ENCODE data around the gene INTS13. TPM values are rescaled to one million over a fixed set of nuclear protein-coding genes. Genes with fewer than 3 reads are reported as not detected.

Gene INTS13
- total and polyA plus RNA-seq, 2 of the 8 experiments (the other 6 are each of a cell fraction or from before 2014, with no cell fraction given): 20.5 to 58.2 TPM

DNA sequence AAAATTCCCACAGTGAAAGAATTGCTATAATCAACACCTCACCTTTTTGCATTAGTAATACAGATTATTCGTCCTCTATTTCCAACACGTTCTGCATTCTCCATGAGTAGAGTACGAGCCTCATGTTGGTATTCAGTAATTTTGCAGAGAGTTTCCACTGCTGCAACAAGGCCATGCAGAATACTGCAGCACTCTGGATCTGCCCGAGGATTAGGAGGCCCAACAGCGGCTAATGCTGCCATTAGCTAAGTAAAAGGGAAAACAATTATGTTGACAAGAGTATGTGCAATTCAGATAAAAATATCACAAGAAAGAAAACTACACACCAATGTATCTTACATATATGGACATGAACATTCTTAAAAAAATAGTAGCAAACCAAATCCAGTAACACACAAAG, 9.1 kb downstream of the INTS13 start:
- Histone ChIP-seq H2BK12ac (ENCODE audit: low read depth, low read length) (no peak overlapping the region), H3K4me2 (ENCODE audit: insufficient read depth in 1 of 2, low read depth in 2 of 2, low read length in 2 of 2) (no peak overlapping the region), H3K9me3 (ENCODE audit: insufficient read depth in 2 of 2, low read depth in 1 of 2, low read length in 1 of 2) (no peaks in the 10 kb centered on the region), H4K91ac (replicated peaks; ENCODE audit: insufficient read length, low read length) (no peak overlapping the region), H2BK20ac (ENCODE audit: low read length) (no peak overlapping the region), H2AK5ac (ENCODE audit: low read depth, low read length) (no peak overlapping the region), H3K56ac (replicated peaks; ENCODE audit: insufficient read length, low read depth, low read length) (no peak overlapping the region), H3K27me3 (replicated peaks in 1 of 4; ENCODE audit: control insufficient read depth in 3 of 4, extremely low read depth in 1 of 4, insufficient read depth in 3 of 4, low read length in 3 of 4) (peaks cover 0 to 1% (median 0%) of the 10 kb centered on the region in 4 experiments; a peak in 1 of 7 replicates), H3K4me3 (ENCODE audit: extremely low read depth in 1 of 4, insufficient read depth in 2 of 4, low read depth in 3 of 4, low read length in 4 of 4) (no peak overlapping the region), H4K8ac (ENCODE audit: extremely low read depth, insufficient read depth, low read length) (no peak overlapping the region), H3K79me2 (ENCODE audit: control insufficient read depth in 1 of 2, insufficient read depth in 2 of 2, low read length in 2 of 2) (peaks cover 0 to 9% of the 10 kb centered on the region in 2 experiments; a peak in 2 of 4 replicates), H3K23ac (ENCODE audit: insufficient read length) (no peak overlapping the region), H2BK120ac (replicated peaks; ENCODE audit: low read depth, low read length) (no peak overlapping the region), H3K79me1 (ENCODE audit: low read depth, low read length) (no peaks in the 10 kb centered on the region; the same call in 1 of the 2 replicates), H2BK5ac (ENCODE audit: low read depth, low read length) (no peak overlapping the region), H3K27ac (ENCODE audit: low read depth, low read length) (no peak overlapping the region), H4K20me1 (replicated peaks in 1 of 2; ENCODE audit: control insufficient read depth in 1 of 2, insufficient read depth in 2 of 2, low read length in 2 of 2) (peaks cover 0 to 3% of the 10 kb centered on the region in 2 experiments), H3K4me1 (replicated peaks in 1 of 4; ENCODE audit: control insufficient read depth in 3 of 4, insufficient read depth in 4 of 4, low read length in 3 of 4) (no peaks in the 10 kb centered on the region), H3K9ac (replicated peaks in 1 of 4; ENCODE audit: extremely low read depth in 1 of 4, low read depth in 3 of 4, low read length in 3 of 4) (no peak overlapping the region), H3K23me2 (ENCODE audit: low read depth, low read length) (no peaks in the 10 kb centered on the region), H2BK15ac (ENCODE audit: low read length) (no peak overlapping the region), H3K4ac (replicated peaks; ENCODE audit: insufficient read length, low read depth, low read length) (no peak overlapping the region), H3K36me3 (ENCODE audit: control insufficient read depth in 2 of 4, insufficient read depth in 4 of 4, low read length in 3 of 4) (peaks cover 4 to 55% (median 15%) of the 10 kb centered on the region in 4 experiments; a peak in 6 of 8 replicates), H2AFZ (ENCODE audit: low read length) (no peak overlapping the region), H4K5ac (ENCODE audit: insufficient read length, low read depth, low read length) (no peak overlapping the region), H3K18ac (ENCODE audit: extremely low read depth, low read length) (no peak overlapping the region), H3K14ac (ENCODE audit: insufficient read length) (no peak overlapping the region)
- POLR2A ChIA-PET (ENCODE audit: partially characterized antibody): no interaction called here
- CTCF ChIA-PET (ENCODE audit: partially characterized antibody): no interaction called here
- WGBS, 2 experiments (ENCODE audit: extremely low coverage in 1 of 2, insufficient coverage in 1 of 2, insufficient read length in 1 of 2, insufficient replicate concordance in 2 of 2, low coverage in 1 of 2, low lambda C conversion rate in 2 of 2, missing lambda C conversion rate in 1 of 2): 86% methylated on average over 5 of the region's 5 CpGs; no CpG with 5 or more reads in 1 of the 2 experiments
- no peak for TF ChIP-seq CBX8 (IDR thresholded peaks at IDR 0.05; ENCODE audit: borderline replicate concordance, low read depth, low read length)
- no peak for DNase-seq (ENCODE audit: low read depth in 1 of 2, low spot score in 2 of 2)
- FAIRE-seq: no peak
